Suppressor macrophage treated with lipopolysaccharide for 4 hours (primary cell): ENCODE data around the gene TSC22D1.
"Not testable (repeated sequence)": the region's sequence is repeated elsewhere in the genome, so short reads cannot be mapped to it uniquely, and the experiment has no call there.

Experiments used
- DNase-seq: peaks from one replicate; pipeline ENCODE4 v3.0.0-alpha.2; 2020

Gene TSC22D1

GRCh38 chr13:44566601-44567000 is 9.5 kb downstream of the TSC22D1 start:
- no peak for DNase-seq

- no peak for DNase-seq
Observed at GRCh38 chr13:44565881-44566280, 10.2 kb downstream of the TSC22D1 start.

GRCh38 chr13:44564936-44565335 is 11.2 kb downstream of the TSC22D1 start:
- no peak for DNase-seq

- DNase-seq = not testable (repeated sequence)
Observed at GRCh38 chr13:44562853-44563252, 13.3 kb downstream of the TSC22D1 start.

- no peak for DNase-seq
Observed at GRCh38 chr13:44561351-44561750, 14.8 kb downstream of the TSC22D1 start.

GRCh38 chr13:44557986-44558385 is 18.1 kb downstream of the TSC22D1 start:
- DNase-seq = no peak

GRCh38 chr13:44555207-44555606 is 20.9 kb downstream of the TSC22D1 start:
- DNase-seq = no peak

GRCh38 chr13:44549476-44549875 is 26.7 kb downstream of the TSC22D1 start:
- no peak for DNase-seq

GRCh38 chr13:44546164-44546563 is 30.0 kb downstream of the TSC22D1 start:
- DNase-seq = no peak

- DNase-seq = no peak
Observed at GRCh38 chr13:44543369-44543768, 32.8 kb downstream of the TSC22D1 start.

GRCh38 chr13:44542361-44542760 is 33.8 kb downstream of the TSC22D1 start:
- peak; percentile 48 for DNase-seq

- DNase-seq = no peak
Observed at GRCh38 chr13:44541601-44542000, 34.5 kb downstream of the TSC22D1 start.

GRCh38 chr13:44540761-44541434 is 35.2 kb downstream of the TSC22D1 start:
- DNase-seq = no peak

- no peak for DNase-seq
Observed at GRCh38 chr13:44537248-44537647, 38.9 kb downstream of the TSC22D1 start.

GRCh38 chr13:44523146-44524015 is 52.7 kb downstream of the TSC22D1 start:
- DNase-seq = peak; percentile 54

GRCh38 chr13:44519642-44520041 is 56.5 kb downstream of the TSC22D1 start:
- DNase-seq = no peak

- no peak for DNase-seq
Observed at GRCh38 chr13:44516771-44517170, 59.4 kb downstream of the TSC22D1 start.

- no peak for DNase-seq
Observed at GRCh38 chr13:44514278-44514677, 61.9 kb downstream of the TSC22D1 start.

- DNase-seq = not testable (repeated sequence)
Observed at GRCh38 chr13:44509853-44510252, 66.3 kb downstream of the TSC22D1 start.

GRCh38 chr13:44508562-44509077 is 67.5 kb downstream of the TSC22D1 start:
- no peak for DNase-seq

- no peak for DNase-seq
Observed at GRCh38 chr13:44507639-44508038, 68.5 kb downstream of the TSC22D1 start.

- DNase-seq = no peak
Observed at GRCh38 chr13:44506719-44507118, 69.4 kb downstream of the TSC22D1 start.

GRCh38 chr13:44506251-44506650 is 69.9 kb downstream of the TSC22D1 start:
- no peak for DNase-seq

GRCh38 chr13:44504116-44504515 is 72.0 kb downstream of the TSC22D1 start:
- no peak for DNase-seq
